Esophagus muscularis mucosa (tissue), 4 donors: ENCODE data around the gene SLC39A11. TPM values are rescaled to one million over a fixed set of nuclear protein-coding genes. Genes with fewer than 3 reads are reported as not detected.

Source experiments
- DNase-seq: peaks from one replicate; pipeline ENCODE4 v3.0.0-alpha.2; 2017; ENCODE audit errors: extremely low spot score
- H3K27ac ChIP-seq, 4 donors: fragments of 200-600 bp; sonication (generic); replicated peaks in 1 of 4; 1 replicate in 3 of 4; 2 replicates in 1 of 4; pipeline ENCODE4 v1.5.1; 2016 to 2019; ENCODE audit warnings: mild to moderate bottlenecking in 1 of 4
- H3K27me3 ChIP-seq, 4 donors: fragments of 200-600 bp; sonication (generic); one replicate each; pipeline versions ENCODE4 v1.5.1 to v1.6.0; 2016 to 2019
- H3K36me3 ChIP-seq, 4 donors: fragments of 200-600 bp; sonication (generic); one replicate each; pipeline ENCODE4 v1.5.1; 2016 to 2019
- H3K4me1 ChIP-seq, 4 donors: fragments of 200-600 bp; sonication (generic); one replicate each; pipeline ENCODE4 v1.5.1; 2016 to 2019
- H3K4me3 ChIP-seq, 4 donors: fragments of 200-600 bp; sonication (generic); 1 replicate in 2 of 4; 2 replicates in 2 of 4; pipeline ENCODE4 v1.5.1; 2016 to 2019; ENCODE audit warnings: mild to moderate bottlenecking in 4 of 4, moderate library complexity in 1 of 4
- H3K9me3 ChIP-seq, 4 donors: fragments of 200-600 bp; sonication (generic); 1 replicate in 3 of 4; 2 replicates in 1 of 4; pipeline ENCODE4 v1.5.1; 2016 to 2019
- CTCF ChIP-seq, 3 experiments: fragments of 200-600 bp in 2 of 3; fragments of 450-650 bp in 1 of 3; sonication (generic) in 2 of 3; IDR thresholded peaks; one replicate each; pipeline ENCODE4 v1.5.1; 2017 to 2019; ENCODE audit warnings: antibody characterized with exemption in 3 of 3, mild to moderate bottlenecking in 2 of 3, moderate library complexity in 1 of 3
- EP300 ChIP-seq: sonication (generic); formaldehyde crosslinking; IDR thresholded peaks from one replicate; pipeline ENCODE4 v1.6.1; 2017; ENCODE audit warnings: antibody characterized with exemption
- POLR2A ChIP-seq: fragments of 450-650 bp; IDR thresholded peaks from one replicate; pipeline ENCODE4 v1.6.1; 2017; ENCODE audit warnings: antibody characterized with exemption, moderate library complexity, mild to moderate bottlenecking, low read depth
- POLR2AphosphoS5 ChIP-seq, 2 donors: sonication (generic); formaldehyde crosslinking; IDR thresholded peaks; one replicate each; pipeline ENCODE4 v1.6.1; 2017; ENCODE audit warnings: antibody characterized with exemption in 2 of 2
- WGBS: methylation state at CpG from one replicate; pipeline ENCODE4 v1.1.5; 2018; 5-methylcytosine and 5-hydroxymethylcytosine counted together
- intact Hi-C: fragments of 100-400 bp; cut with DNase I; formaldehyde crosslinking; loops from one replicate; pipeline ENCODE4 v1.15.1; 2023
- total RNA-seq, 4 donors: library from RNA; depleted of rRNA; stranded (reverse); fragments of >200 nt; gene quantifications; one replicate each; pipeline versions ENCODE4 v1.1.0 to v1.2.1, GENCODE V29; 2016

Gene SLC39A11
- total RNA-seq, 4 donors from 2014 or later = 7.5 to 20.2 (median 18.4) TPM

GRCh38 chr17:72618001-72618509 lies 474.4 kb downstream of the SLC39A11 start:
- Histone ChIP-seq H3K4me1 (peaks cover 0 to 6% (median 0%) of the 10 kb centered on the region in 4 donors), H3K9me3 (no peaks in the 10 kb centered on the region), H3K36me3 (no peaks in the 10 kb centered on the region), H3K27me3 (peaks cover 0 to 68% (median 1%) of the 10 kb centered on the region in 4 donors), H3K4me3 (no peak overlapping the region), H3K27ac (peak overlapping the region in 1 of 4 donors; percentile 22)
- no peak for TF ChIP-seq CTCF (IDR thresholded peaks at IDR 0.05)
- no peak for TF ChIP-seq POLR2A
- no peak for TF ChIP-seq POLR2AphosphoS5 (IDR thresholded peaks at IDR 0.05)
- TF ChIP-seq EP300 = no peak
- DNase-seq = no peak
- intact Hi-C loops = no loop called here
- WGBS = 47% methylated on average over 14 of the region's 17 CpGs

GRCh38 chr17:72617557-72617956 lies 474.9 kb downstream of the SLC39A11 start:
- no peak overlapping the region for H3K27ac ChIP-seq
- no peak for DNase-seq
- intact Hi-C loops = no loop called here
- no peaks in the 10 kb centered on the region for H3K9me3 ChIP-seq
- 44% methylated on average over 6 of the region's 6 CpGs for WGBS
- H3K36me3 ChIP-seq = no peaks in the 10 kb centered on the region
- peaks cover 0 to 6% (median 0%) of the 10 kb centered on the region in 4 donors for H3K4me1 ChIP-seq
- TF ChIP-seq CTCF (IDR thresholded peaks at IDR 0.05) (no peak), POLR2A (no peak), EP300 (no peak), POLR2AphosphoS5 (IDR thresholded peaks at IDR 0.05) (no peak)
- H3K27me3 ChIP-seq = peaks cover 0 to 66% (median 1%) of the 10 kb centered on the region in 4 donors
- H3K4me3 ChIP-seq = no peak overlapping the region

GRCh38 chr17:72616447-72616846 lies 476.0 kb downstream of the SLC39A11 start:
- TF ChIP-seq POLR2A = no peak
- TF ChIP-seq CTCF (IDR thresholded peaks at IDR 0.05) = no peak
- TF ChIP-seq POLR2AphosphoS5 (IDR thresholded peaks at IDR 0.05) = no peak
- no peak for TF ChIP-seq EP300
- Histone ChIP-seq H3K4me1 (peaks cover 0 to 6% (median 0%) of the 10 kb centered on the region in 4 donors), H3K4me3 (no peak overlapping the region), H3K9me3 (no peaks in the 10 kb centered on the region), H3K27me3 (peaks cover 0 to 62% (median 1%) of the 10 kb centered on the region in 4 donors), H3K27ac (no peak overlapping the region), H3K36me3 (no peaks in the 10 kb centered on the region)
- intact Hi-C loops = no loop called here
- DNase-seq = no peak
- whole genome bisulfite sequencing = 58% methylated on average over 4 of the region's 4 CpGs

DNA sequence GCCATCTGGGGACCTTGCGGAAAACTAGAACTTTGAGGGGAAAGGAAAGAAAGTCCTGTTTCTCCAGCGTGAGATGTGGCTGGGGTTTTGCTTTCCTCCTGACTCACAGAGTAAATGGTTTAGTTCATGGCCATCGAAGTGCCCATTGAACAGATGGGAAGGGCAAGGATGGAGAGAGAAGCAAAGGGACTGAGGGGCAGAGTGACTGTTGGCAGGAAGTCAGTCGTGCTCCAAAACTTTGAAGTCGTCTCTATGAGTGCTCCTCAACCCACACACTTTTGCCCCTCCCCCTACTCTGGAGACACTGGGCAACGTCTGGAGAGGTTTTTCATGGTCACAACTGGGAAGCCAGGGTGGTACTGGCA lies 476.9 kb downstream of the SLC39A11 start:
- TF ChIP-seq POLR2A (no peak), CTCF (IDR thresholded peaks at IDR 0.05) (no peak), POLR2AphosphoS5 (IDR thresholded peaks at IDR 0.05) (no peak), EP300 (no peak)
- H3K36me3 ChIP-seq = no peaks in the 10 kb centered on the region
- H3K4me3 ChIP-seq = no peak overlapping the region
- peaks cover 0 to 58% (median 1%) of the 10 kb centered on the region in 4 donors for H3K27me3 ChIP-seq
- intact Hi-C loops = no loop called here
- peak overlapping the region in 2 of 4 donors; percentile 34 to 55 for H3K27ac ChIP-seq
- no peaks in the 10 kb centered on the region for H3K9me3 ChIP-seq
- peaks cover 0 to 6% (median 0%) of the 10 kb centered on the region in 4 donors for H3K4me1 ChIP-seq
- WGBS = 46% methylated on average over 6 of the region's 6 CpGs
- DNase-seq = no peak
